ENCODE measurements around the gene MYO1D.

The MYO1D gene

GRCh38 chr17:32631341-32632096 lies 245.4 kb downstream of the MYO1D start:
- H3K27me3 ChIP-seq = peaks cover 2% of the 10 kb centered on the region
- no peaks in the 10 kb centered on the region for H3K9me3 ChIP-seq
- H3K4me1 ChIP-seq = no peaks in the 10 kb centered on the region
- H3K36me3 ChIP-seq = no peaks in the 10 kb centered on the region
- no peak for TF ChIP-seq CTCF (IDR thresholded peaks at IDR 0.05; ENCODE audit: low read depth, low read length)
- DNase-seq = no peak
- no peak overlapping the region for H3K4me3 ChIP-seq (ENCODE audit: low read depth, low read length)

- Histone ChIP-seq H3K4me3 (ENCODE audit: low read depth, low read length) (no peak overlapping the region), H3K4me1 (no peaks in the 10 kb centered on the region), H3K36me3 (no peaks in the 10 kb centered on the region), H3K27me3 (peaks cover 2% of the 10 kb centered on the region), H3K9me3 (no peaks in the 10 kb centered on the region)
- DNase-seq = no peak
- no peak for TF ChIP-seq CTCF (IDR thresholded peaks at IDR 0.05; ENCODE audit: low read depth, low read length)
These were observed 247.2 kb downstream of the MYO1D start for GRCh38 chr17:32629563-32630190.

GRCh38 chr17:32628271-32629044 lies 248.5 kb downstream of the MYO1D start:
- TF ChIP-seq CTCF (IDR thresholded peaks at IDR 0.05; ENCODE audit: low read depth, low read length) = no peak

GRCh38 chr17:32627239-32627996 lies 249.5 kb downstream of the MYO1D start:
- no peak overlapping the region for H3K4me3 ChIP-seq (ENCODE audit: low read depth, low read length)
- H3K27me3 ChIP-seq = peaks cover 2% of the 10 kb centered on the region
- no peaks in the 10 kb centered on the region for H3K36me3 ChIP-seq
- no peak for TF ChIP-seq CTCF (IDR thresholded peaks at IDR 0.05; ENCODE audit: low read depth, low read length)
- no peaks in the 10 kb centered on the region for H3K4me1 ChIP-seq
- no peak for DNase-seq
- no peaks in the 10 kb centered on the region for H3K9me3 ChIP-seq

More at GRCh38 chr17:32628271-32629044, 248.5 kb downstream of the MYO1D start:
- Histone ChIP-seq H3K4me3 (ENCODE audit: low read depth, low read length) (no peak overlapping the region), H3K27me3 (peaks cover 2% of the 10 kb centered on the region), H3K4me1 (no peaks in the 10 kb centered on the region), H3K9me3 (no peaks in the 10 kb centered on the region), H3K36me3 (no peaks in the 10 kb centered on the region)
- DNase-seq = no peak

DNA sequence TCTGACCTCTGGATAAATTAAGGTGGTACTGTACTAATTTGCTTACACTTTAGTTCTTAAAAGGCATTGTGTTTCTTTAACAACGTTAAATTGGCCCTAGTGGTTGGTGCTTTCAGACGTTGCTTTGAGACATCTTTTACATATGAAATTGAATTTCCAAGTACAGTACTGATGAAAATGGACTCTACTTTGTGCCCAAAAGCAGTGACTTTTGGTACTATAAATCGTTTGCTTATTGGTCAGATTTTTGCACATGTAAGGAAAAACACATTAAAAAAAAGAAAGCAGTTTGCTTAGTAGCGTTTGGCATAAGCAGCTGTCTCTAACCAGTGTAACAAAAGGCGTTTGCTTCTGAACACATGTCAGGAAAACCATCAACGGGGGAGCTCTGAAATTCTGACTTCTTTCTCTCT lies 250.5 kb downstream of the MYO1D start:
- no peak for TF ChIP-seq CTCF (IDR thresholded peaks at IDR 0.05; ENCODE audit: low read depth, low read length)
- no peak for DNase-seq
- Histone ChIP-seq H3K4me1 (no peaks in the 10 kb centered on the region), H3K36me3 (no peaks in the 10 kb centered on the region), H3K27me3 (peaks cover 2% of the 10 kb centered on the region), H3K4me3 (ENCODE audit: low read depth, low read length) (no peak overlapping the region), H3K9me3 (no peaks in the 10 kb centered on the region)
